Fibroblast of lung (primary cell): ENCODE measurements around the gene SRCAP.

Source experiments
- EZH2 ChIP-seq: IDR thresholded peaks from 2 replicates; pipeline ENCODE4 v1.5.1; 2012; ENCODE audit warnings: low read length, control low read depth, mild to moderate bottlenecking; ENCODE audit errors: missing control alignments
- TF ChIP-seq, protein P1 (sequence below), 2 donors: IDR thresholded peaks in 1 of 2; conservative IDR thresholded peaks in 1 of 2; 1 replicate in 1 of 2; 2 replicates in 1 of 2; pipeline ENCODE4 v1.5.1; 2011 to 2012; ENCODE audit warnings: low read length in 2 of 2, control low read depth in 1 of 2, inconsistent platforms in 1 of 2, low read depth in 1 of 2, mild to moderate bottlenecking in 1 of 2

- TF ChIP-seq, protein P1, sequence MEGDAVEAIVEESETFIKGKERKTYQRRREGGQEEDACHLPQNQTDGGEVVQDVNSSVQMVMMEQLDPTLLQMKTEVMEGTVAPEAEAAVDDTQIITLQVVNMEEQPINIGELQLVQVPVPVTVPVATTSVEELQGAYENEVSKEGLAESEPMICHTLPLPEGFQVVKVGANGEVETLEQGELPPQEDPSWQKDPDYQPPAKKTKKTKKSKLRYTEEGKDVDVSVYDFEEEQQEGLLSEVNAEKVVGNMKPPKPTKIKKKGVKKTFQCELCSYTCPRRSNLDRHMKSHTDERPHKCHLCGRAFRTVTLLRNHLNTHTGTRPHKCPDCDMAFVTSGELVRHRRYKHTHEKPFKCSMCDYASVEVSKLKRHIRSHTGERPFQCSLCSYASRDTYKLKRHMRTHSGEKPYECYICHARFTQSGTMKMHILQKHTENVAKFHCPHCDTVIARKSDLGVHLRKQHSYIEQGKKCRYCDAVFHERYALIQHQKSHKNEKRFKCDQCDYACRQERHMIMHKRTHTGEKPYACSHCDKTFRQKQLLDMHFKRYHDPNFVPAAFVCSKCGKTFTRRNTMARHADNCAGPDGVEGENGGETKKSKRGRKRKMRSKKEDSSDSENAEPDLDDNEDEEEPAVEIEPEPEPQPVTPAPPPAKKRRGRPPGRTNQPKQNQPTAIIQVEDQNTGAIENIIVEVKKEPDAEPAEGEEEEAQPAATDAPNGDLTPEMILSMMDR (conservative IDR thresholded peaks at IDR 0.05 in 1 of 2, IDR thresholded peaks at IDR 0.05 in 1 of 2; ENCODE audit: low read depth in 1 of 2, low read length in 2 of 2): no peak
- TF ChIP-seq EZH2: no peak
Observed at GRCh38 chr16:30725418-30725792, 26.4 kb downstream of the SRCAP start.
